HUES64 (cell line): ENCODE measurements around the gene BIRC7. TPM values are rescaled to one million over a fixed set of nuclear protein-coding genes. Genes with fewer than 3 reads are reported as not detected.
A peak's percentile ranks its signal among the peaks of the same experiment; 100 is the strongest.

Experiments used
- H3K27ac ChIP-seq: 2 replicates; pipeline ENCODE4 v1.7.0; 2013; ENCODE audit warnings: low read depth, low read length, inconsistent platforms
- H3K27me3 ChIP-seq: 2 replicates; pipeline ENCODE4 v1.6.1; 2013; ENCODE audit warnings: mild to moderate bottlenecking, low read length; ENCODE audit not compliant: insufficient read depth
- H3K36me3 ChIP-seq: 2 replicates; pipeline ENCODE4 v1.6.1; 2013; ENCODE audit warnings: mild to moderate bottlenecking, low read length; ENCODE audit not compliant: insufficient read depth
- H3K4me1 ChIP-seq: 2 replicates; pipeline ENCODE4 v1.6.1; 2013; ENCODE audit warnings: mild to moderate bottlenecking, low read length, moderate library complexity; ENCODE audit not compliant: insufficient read depth
- H3K4me3 ChIP-seq: 2 replicates; pipeline ENCODE4 v1.5.1; 2013; ENCODE audit warnings: mild to moderate bottlenecking, low read length, moderate library complexity
- H3K9ac ChIP-seq: 2 replicates; pipeline ENCODE4 v1.6.1; 2013; ENCODE audit warnings: mild to moderate bottlenecking, low read depth, low read length
- H3K9me3 ChIP-seq: 2 replicates; pipeline ENCODE4 v1.6.1; 2013; ENCODE audit warnings: low read depth, low read length; ENCODE audit not compliant: insufficient read depth
- WGBS: fragments of 150-250, 120-280 bp; methylation state at CpG from one replicate; pipeline ENCODE4 v1.1.7; 2013; ENCODE audit warnings: missing lambda C conversion rate; 5-methylcytosine and 5-hydroxymethylcytosine counted together
- polyA plus RNA-seq, 2 experiments: library from polyadenylated mRNA; stranded (reverse); fragments of 50-300 nt; gene quantifications; one replicate each; pipeline ENCODE4 v1.2.3, GENCODE V29; 2013

BIRC7 gene, protein sequence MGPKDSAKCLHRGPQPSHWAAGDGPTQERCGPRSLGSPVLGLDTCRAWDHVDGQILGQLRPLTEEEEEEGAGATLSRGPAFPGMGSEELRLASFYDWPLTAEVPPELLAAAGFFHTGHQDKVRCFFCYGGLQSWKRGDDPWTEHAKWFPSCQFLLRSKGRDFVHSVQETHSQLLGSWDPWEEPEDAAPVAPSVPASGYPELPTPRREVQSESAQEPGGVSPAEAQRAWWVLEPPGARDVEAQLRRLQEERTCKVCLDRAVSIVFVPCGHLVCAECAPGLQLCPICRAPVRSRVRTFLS
- not detected for polyA plus RNA-seq (2013, experiment 1 of 2)
- polyA plus RNA-seq (2013, experiment 2 of 2): not detected

DNA sequence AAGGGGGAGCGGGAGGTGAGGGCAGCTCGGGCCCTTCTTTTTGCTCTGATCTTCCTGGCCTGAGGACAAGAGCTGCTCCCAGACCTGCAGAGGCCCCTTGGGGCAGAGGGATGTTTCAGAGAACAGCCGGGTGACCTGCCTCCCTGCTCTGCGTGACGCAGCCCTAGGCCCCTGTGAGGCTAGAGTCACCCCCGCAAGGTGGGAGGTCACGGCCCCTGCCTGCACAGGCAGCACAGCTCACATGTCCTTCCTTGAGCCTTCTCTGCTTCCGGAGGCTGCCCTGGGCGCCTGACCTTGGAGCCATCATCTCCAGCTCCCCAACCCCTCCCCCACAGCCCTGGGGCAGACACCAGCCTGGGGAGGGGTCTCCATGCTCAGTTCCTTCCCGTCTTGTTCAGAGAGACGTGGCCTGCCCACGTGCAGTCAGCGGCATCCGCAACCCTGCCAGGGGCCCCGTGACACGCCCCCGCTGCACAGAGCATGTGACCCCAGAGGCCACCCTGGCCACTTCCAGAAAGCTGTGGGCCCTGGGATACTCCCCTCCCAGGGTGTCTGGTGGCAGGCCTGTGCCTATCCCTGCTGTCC lies at the start of gene BIRC7:
TSS of gene BIRC7 (plus strand) at position 507 of the 585 bp plus-strand sequence. CDS start 192 bp downstream, outside the sequence.
- no peak within 1 kb of the TSS for H3K9ac ChIP-seq

DNA sequence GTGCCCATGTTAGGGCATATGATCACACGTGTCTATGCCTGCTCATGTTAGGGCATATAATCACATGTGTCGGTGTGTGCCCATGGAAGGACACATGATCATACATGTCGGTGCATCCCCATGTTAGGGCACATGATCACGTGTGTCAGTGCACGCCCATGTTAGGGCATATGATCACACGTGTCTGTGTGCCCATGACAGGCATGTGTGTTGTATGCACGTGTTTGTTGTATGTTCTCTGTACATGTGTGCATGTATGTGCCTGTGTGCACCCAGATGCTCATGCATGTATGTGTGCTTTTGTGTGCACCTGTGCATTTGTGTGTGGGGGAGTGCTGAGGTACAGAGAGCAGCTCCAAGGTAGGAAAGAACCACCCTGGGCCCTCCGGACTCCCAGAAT lies 49.6 kb upstream of the BIRC7 start:
- Histone ChIP-seq H3K27me3 (peaks cover 3% of the 10 kb centered on the region; the same call in 1 of the 2 replicates), H3K27ac (no peak overlapping the region), H3K9me3 (no peaks in the 10 kb centered on the region), H3K4me3 (no peak overlapping the region), H3K4me1 (no peaks in the 10 kb centered on the region), H3K9ac (no peak overlapping the region), H3K36me3 (no peaks in the 10 kb centered on the region)
- 91% methylated on average over 8 of the region's 8 CpGs for WGBS

More for the DNA sequence above, at the start of gene BIRC7:
- peaks cover 12% of the 10 kb centered on the region for H3K4me1 ChIP-seq
- peak within 1 kb of the TSS; percentile 7; the same call in 1 of the 2 replicates for H3K4me3 ChIP-seq
- no peaks in the 10 kb centered on the region for H3K9me3 ChIP-seq
- no peaks in the 10 kb centered on the region for H3K27me3 ChIP-seq
- no peaks in the 10 kb centered on the region for H3K36me3 ChIP-seq
- WGBS: 53% methylated on average over 17 of the region's 17 CpGs
- H3K27ac ChIP-seq: no peak within 1 kb of the TSS

DNA sequence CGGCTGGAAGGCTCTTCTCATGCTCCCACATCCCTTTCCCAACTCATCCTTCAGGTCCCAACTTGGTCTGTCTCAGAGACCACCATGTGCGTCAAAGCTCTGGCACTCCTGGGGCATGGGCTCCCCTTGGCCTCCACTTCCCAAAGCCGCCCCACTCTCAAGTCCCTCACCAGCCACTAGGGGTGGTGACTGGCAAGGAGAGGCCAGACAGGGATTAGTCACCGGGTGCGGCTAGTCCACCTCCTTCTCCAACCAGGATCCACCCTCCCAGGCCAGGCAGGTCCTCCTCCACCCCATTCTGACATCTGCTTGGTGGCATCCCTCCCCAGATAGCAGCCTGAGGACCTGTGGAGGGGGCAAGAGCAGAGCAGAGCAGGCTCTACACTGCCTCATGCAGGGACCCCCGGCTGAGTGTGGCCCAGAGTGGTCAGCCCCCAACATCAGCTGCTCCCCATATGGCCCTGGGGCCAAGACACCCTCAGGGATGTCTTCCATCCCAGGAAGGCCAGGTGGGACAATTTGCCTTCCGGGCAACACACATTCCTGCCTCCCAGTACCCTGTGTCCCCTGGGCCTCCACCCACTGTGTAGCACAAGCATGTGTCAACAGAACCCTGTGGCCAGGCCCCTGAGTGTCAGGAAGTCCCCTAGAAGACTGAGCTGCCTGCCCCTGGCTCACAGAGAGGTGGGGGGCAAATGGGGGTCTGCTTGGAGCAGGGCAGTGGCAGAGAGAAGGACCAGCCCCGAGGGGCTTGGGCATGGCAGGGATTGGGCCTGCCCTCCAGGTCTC lies 49.0 kb upstream of the BIRC7 start:
- no peaks in the 10 kb centered on the region for H3K36me3 ChIP-seq
- 90% methylated on average over 8 of the region's 8 CpGs for WGBS

DNA sequence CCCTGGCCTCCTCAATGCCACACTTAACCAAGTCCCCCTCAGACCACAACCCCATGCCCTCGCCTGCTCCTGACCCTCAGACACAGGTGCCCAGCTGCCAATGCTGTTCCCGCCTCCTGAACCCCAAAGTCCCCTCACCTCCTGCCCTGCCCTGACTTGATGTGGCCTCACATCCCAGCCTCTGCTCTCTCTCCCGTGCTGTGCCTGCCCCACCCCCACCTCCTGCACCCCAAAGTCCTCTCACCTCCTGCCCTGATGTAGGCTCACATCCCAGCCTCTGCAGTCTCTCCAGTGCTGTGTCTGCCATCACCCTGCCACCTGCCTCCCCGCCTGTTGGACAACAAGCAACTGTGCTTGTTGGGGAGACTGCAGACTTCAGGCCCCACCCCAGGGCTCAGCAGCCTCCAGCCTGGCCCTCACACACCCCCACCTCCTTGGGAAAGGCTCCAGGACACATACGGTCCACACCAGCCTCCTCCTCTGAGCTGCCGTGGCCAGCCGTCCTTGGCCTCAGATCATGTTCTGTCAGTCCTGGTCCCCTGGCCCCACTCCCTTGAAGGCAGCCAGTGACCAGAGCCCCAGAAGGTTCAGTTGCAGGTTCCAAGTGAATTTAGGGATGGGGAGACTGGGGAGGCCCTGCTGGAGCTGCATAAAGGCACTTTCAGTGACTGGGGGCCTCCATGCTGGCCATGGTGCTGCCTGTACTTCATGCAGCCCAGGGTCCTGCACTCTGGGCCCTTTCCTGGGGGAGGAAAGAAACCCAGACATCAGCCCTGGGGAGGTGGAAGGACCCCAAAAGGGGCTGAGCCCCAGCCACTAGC lies 48.2 kb upstream of the BIRC7 start:
- no peak overlapping the region for H3K4me3 ChIP-seq
- no peaks in the 10 kb centered on the region for H3K36me3 ChIP-seq
- no peak overlapping the region for H3K27ac ChIP-seq
- H3K9me3 ChIP-seq: no peaks in the 10 kb centered on the region
- WGBS: 88% methylated on average over 7 of the region's 7 CpGs
- no peaks in the 10 kb centered on the region for H3K4me1 ChIP-seq
- H3K9ac ChIP-seq: no peak overlapping the region
- no peaks in the 10 kb centered on the region for H3K27me3 ChIP-seq

More for the DNA sequence above, 49.0 kb upstream of the BIRC7 start:
- Histone ChIP-seq H3K4me3 (no peak overlapping the region), H3K4me1 (no peaks in the 10 kb centered on the region), H3K27ac (no peak overlapping the region), H3K27me3 (peaks cover 2% of the 10 kb centered on the region; the same call in 1 of the 2 replicates), H3K9me3 (no peaks in the 10 kb centered on the region), H3K9ac (no peak overlapping the region)

DNA sequence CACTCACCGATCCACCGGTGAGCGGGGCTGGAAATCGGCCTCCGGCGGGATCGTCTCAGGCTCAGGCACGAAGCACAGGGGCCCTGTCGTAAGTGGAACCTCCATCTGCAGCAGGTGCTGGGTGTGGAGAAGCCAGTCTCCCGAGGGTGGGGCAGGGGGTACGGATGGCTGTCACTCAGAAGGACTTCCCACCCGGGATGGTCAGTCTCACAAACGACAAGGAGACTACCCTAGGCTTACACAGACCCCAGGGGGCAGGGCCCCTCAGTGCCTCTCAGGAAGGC lies 47.6 kb upstream of the BIRC7 start:
- Histone ChIP-seq H3K27ac (no peak overlapping the region), H3K4me1 (no peaks in the 10 kb centered on the region), H3K27me3 (no peaks in the 10 kb centered on the region), H3K9me3 (no peaks in the 10 kb centered on the region), H3K9ac (no peak overlapping the region), H3K4me3 (no peak overlapping the region), H3K36me3 (no peaks in the 10 kb centered on the region)
- 85% methylated on average over 13 of the region's 13 CpGs for WGBS

DNA sequence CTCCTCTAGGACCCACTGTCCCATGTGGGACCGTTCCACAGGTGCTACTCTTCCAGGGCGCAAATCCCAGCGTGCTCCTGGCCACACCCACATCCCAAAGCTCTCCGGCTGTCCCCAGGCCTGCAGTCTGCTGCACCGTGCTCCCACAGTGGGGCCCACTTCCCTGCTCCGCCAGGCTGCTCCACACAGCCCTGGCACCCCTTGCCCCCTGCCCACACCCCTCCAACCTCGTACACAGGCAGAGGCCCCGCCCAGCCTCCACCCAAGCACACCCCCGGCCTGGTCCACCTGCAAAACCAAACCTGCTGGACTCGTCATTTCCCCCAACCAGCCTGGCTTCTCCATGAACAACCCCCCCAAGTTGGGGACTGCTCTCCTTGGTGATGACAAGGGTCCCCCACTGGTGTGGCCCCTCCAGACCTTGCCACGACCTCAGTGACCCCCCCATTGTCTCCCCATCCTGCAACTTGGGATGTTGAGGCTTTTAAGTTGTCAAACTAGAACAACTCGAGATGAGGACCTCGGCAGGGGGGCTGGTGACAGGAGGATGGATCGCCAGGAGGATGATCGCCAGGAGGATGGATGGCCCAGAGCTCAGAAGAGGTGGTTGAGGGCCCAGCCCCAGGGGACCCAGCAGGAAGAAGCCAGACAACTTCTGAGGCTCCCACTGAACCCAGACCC lies 46.9 kb upstream of the BIRC7 start:
- Histone ChIP-seq H3K4me3 (no peak overlapping the region), H3K4me1 (no peaks in the 10 kb centered on the region), H3K27me3 (no peaks in the 10 kb centered on the region), H3K9me3 (no peaks in the 10 kb centered on the region), H3K9ac (no peak overlapping the region), H3K36me3 (no peaks in the 10 kb centered on the region), H3K27ac (no peak overlapping the region)
- 77% methylated on average over 15 of the region's 15 CpGs for WGBS

DNA sequence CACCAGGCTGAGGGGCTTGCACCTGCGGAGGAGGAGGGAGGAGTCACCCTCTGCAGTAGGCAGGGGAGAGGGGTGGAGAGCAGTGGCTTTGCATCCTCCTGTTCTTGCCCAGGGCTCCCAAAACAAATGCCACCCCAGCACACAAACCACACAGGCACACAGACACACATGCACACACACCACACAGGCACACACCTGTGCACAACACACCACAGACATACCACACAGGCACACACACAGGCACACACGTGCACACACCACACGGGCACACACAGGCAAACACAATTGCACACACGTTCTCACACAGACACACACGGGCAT lies 46.4 kb upstream of the BIRC7 start:
- H3K9me3 ChIP-seq: no peaks in the 10 kb centered on the region
- no peaks in the 10 kb centered on the region for H3K36me3 ChIP-seq
- 88% methylated on average over 4 of the region's 5 CpGs for WGBS
- no peak overlapping the region for H3K9ac ChIP-seq
- H3K4me1 ChIP-seq: peaks cover 4% of the 10 kb centered on the region; the same call in 1 of the 2 replicates
- H3K4me3 ChIP-seq: no peak overlapping the region
- H3K27me3 ChIP-seq: no peaks in the 10 kb centered on the region
- no peak overlapping the region for H3K27ac ChIP-seq

DNA sequence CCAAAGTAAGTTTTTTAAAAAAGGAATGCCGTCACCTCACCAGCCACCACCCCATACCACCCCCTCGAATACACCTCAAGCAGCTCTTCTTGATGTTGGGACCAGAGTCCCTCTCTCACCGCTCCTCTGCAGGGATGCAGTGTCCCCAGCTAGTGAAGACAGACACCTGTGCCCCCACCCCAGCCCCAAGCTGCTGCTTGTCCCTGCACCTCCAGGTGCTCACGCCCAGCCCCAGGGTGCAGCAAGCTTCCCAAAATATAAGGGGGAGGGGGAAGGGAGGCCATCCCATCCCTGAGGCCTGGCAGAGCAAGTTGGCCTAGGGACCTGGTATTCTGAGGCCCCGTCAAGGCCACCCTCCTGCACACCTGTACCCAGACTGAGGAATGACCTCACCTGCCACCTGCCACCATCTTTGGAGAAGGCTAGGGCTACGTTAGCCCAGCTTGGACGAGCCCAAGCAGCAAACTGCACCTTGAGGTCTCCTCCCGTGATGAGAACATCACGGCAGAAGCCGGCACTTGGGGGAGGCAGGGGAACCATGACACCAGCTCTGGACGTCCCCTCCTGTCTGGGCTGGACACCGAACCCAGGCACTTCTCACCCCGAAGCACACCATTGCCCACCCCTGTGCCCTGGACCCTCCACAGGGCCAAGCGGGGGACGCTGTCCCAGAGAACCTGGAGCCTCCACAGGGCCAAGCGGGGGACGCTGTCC lies 45.7 kb upstream of the BIRC7 start:
- H3K4me1 ChIP-seq: peaks cover 4% of the 10 kb centered on the region; the same call in 1 of the 2 replicates
- no peaks in the 10 kb centered on the region for H3K27me3 ChIP-seq
- 91% methylated on average over 17 of the region's 17 CpGs for WGBS
- no peaks in the 10 kb centered on the region for H3K9me3 ChIP-seq
- peaks cover 7% of the 10 kb centered on the region for H3K36me3 ChIP-seq
- no peak overlapping the region for H3K27ac ChIP-seq
- H3K9ac ChIP-seq: no peak overlapping the region
- no peak overlapping the region for H3K4me3 ChIP-seq

DNA sequence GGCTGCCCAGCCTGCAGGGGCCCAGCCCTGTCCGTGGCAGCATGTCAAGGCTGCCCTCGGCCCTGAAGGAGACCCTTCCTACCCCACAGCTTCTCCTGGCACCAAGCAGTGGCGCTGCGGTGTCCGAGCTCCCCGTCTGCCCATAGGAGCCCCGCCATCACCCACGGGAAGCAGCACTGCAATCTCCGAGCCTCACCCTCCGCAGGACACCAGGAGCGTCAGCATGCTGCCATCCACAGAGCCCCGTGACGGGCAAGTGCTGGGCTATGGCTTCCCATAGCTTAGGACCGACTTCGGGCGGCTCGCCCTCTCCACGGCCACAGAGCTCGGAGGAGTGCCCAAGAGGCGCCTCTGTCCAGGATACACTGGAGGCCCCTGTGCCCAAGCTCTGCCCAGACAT lies 44.9 kb upstream of the BIRC7 start:
- no peak overlapping the region for H3K4me3 ChIP-seq
- peaks cover 4% of the 10 kb centered on the region; the same call in 1 of the 2 replicates for H3K4me1 ChIP-seq
- no peak overlapping the region for H3K27ac ChIP-seq
- H3K27me3 ChIP-seq: no peaks in the 10 kb centered on the region
- 92% methylated on average over 20 of the region's 20 CpGs for WGBS
- peaks cover 15% of the 10 kb centered on the region for H3K36me3 ChIP-seq
- no peaks in the 10 kb centered on the region for H3K9me3 ChIP-seq
- H3K9ac ChIP-seq: no peak overlapping the region

DNA sequence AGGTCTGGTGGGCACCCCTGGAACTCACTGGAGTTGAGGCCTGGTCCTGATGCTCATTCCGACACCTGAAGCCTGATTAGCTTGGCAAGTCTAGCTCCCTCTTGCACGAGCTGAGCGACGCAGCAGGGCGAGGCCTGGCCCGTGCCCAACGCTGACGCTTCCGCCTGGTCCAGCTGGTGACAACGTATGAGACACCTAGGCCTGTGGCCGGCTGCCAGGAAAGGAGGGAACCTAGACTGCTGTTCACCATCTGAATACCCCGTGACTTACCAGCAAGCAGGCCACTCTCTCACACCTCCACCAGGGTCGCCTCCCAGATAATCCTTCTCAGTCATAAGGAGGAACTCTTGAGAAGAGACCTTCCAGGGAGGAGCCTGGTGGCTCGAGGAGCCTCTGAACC lies 44.3 kb upstream of the BIRC7 start:
- Histone ChIP-seq H3K9me3 (no peaks in the 10 kb centered on the region), H3K27me3 (no peaks in the 10 kb centered on the region), H3K9ac (no peak overlapping the region), H3K4me3 (no peak overlapping the region), H3K4me1 (peaks cover 4% of the 10 kb centered on the region; the same call in 1 of the 2 replicates), H3K36me3 (peaks cover 21% of the 10 kb centered on the region), H3K27ac (no peak overlapping the region)
- WGBS: 92% methylated on average over 14 of the region's 14 CpGs
